Uterus (tissue), 2 donors: Measurements from ENCODE around the gene RENBP.

Experiments used
- POLR2A ChIP-seq, 2 donors: fragments of 450-650 bp; IDR thresholded peaks; one replicate each; pipeline ENCODE4 v1.6.1; 2016; ENCODE audit warnings: antibody characterized with exemption in 2 of 2, mild to moderate bottlenecking in 1 of 2, moderate library complexity in 1 of 2
- TF ChIP-seq, protein P1 (sequence below), 4 experiments: fragments of 200-600 bp in 2 of 4; fragments of 450-650 bp in 2 of 4; sonication (generic) in 2 of 4; IDR thresholded peaks; one replicate each; pipeline ENCODE4 v1.5.1; 2016 to 2019; ENCODE audit warnings: antibody characterized with exemption in 4 of 4, mild to moderate bottlenecking in 2 of 4, moderate library complexity in 1 of 4

DNA sequence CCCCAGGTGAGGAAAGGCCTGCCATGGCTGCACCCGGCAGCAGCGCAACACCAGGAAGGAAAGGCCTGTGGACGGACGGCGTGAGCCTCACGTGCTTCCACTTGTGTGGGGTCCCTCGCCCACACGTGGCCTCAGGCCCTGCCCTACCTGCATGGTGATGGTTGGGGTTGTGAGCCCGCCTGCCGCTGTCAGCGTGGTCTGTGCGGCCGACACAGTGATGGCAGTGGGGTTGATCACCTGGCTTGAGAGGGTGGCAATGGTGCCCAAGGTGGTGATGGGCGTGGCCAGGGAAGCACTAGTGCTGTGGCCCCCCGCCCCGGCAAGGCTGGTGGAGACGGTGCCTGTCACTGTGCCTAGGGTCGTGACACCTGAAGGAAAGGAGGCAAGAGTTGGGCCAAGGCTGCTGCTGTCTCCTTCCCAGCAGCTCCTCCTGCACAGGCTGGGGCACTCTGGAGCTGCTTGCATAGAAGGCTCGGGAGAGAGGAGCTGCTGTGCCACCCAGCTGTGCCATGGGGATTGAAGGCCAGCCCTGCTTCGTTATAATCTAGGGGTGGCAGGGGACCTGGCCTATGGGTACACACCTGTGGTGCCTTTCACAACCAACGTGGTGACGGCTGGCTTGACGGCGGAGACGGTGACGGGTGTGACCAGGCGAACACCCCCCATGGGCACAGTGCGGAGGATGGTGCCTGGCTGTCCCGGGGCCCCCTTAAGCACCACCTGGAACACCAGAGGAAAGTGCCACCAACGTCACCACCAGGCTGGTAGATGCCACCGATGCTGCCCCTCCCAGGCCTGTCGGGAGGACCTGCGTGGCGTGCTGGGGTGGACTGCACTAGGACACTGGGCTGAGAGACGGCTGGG is 11.8 kb upstream of the RENBP start:
- no peak for TF ChIP-seq POLR2A (IDR thresholded peaks at IDR 0.05)
- TF ChIP-seq, protein P1, sequence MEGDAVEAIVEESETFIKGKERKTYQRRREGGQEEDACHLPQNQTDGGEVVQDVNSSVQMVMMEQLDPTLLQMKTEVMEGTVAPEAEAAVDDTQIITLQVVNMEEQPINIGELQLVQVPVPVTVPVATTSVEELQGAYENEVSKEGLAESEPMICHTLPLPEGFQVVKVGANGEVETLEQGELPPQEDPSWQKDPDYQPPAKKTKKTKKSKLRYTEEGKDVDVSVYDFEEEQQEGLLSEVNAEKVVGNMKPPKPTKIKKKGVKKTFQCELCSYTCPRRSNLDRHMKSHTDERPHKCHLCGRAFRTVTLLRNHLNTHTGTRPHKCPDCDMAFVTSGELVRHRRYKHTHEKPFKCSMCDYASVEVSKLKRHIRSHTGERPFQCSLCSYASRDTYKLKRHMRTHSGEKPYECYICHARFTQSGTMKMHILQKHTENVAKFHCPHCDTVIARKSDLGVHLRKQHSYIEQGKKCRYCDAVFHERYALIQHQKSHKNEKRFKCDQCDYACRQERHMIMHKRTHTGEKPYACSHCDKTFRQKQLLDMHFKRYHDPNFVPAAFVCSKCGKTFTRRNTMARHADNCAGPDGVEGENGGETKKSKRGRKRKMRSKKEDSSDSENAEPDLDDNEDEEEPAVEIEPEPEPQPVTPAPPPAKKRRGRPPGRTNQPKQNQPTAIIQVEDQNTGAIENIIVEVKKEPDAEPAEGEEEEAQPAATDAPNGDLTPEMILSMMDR (IDR thresholded peaks at IDR 0.05) = no peak
